Fibroblast of skin of right quadriceps (primary cell): ENCODE measurements around the gene ARHGAP31.

Experiments used
- DNase-seq: peaks from one replicate; pipeline ENCODE4 v3.0.0-alpha.2; 2013

The ARHGAP31 gene

DNA sequence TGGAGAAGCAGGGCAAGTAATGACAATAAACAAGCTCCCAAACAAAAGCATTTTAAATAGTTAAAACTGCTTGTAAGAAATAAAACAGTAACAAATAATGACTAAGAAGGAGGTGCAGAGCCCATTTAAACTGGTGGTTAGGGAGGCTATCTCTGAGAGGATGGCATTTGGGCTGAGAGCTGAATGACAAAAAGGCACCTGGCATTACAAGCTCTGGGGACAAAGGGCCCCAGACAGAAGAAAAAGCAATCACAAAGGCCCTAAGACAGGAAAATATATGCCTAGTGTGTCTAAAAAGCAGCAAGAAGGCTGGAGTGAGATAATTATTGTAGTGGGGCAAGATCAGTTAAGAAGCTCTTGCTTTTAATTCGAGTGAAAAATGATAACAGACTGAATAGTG, 159.6 kb downstream of the ARHGAP31 start:
- no peak for DNase-seq

DNA sequence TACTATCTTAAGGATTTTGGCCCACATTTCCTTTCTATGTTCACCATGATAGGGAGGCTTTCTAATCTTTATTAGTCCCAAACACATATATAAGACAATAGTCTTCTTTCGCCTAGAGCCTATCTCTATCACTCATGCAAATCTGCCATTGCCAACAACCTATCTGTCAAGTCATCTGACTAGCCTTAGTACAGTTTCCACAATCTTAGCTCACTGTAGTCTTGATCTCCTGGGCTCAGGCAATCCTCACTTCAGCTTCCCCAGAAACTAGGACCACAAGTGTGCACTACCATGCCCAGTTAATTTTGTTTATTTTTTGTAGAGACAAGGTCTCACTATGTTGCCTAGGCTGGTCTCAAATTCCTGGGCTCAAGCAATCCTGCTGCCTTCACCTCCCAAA, 162.3 kb downstream of the ARHGAP31 start:
- DNase-seq, result no peak

DNA sequence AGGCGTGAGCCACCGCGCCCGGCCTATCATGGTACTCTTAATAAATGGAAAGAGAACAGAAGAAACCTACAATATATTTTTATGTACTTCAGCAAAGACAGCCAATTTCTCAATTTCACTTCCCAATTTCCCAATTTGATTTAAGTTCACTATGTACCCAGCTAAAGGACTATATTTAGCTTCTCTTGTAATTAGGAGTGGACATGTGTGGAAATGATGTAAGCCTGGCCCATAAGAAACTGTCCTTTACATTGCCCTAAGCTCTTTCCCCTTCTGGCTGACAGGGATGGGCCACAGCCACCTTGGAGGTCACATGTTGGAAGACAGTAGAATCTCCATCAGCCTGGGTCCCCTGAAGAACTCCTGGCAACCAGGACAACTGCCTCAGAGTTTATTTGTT, 163.1 kb downstream of the ARHGAP31 start:
- no peak for DNase-seq

DNA sequence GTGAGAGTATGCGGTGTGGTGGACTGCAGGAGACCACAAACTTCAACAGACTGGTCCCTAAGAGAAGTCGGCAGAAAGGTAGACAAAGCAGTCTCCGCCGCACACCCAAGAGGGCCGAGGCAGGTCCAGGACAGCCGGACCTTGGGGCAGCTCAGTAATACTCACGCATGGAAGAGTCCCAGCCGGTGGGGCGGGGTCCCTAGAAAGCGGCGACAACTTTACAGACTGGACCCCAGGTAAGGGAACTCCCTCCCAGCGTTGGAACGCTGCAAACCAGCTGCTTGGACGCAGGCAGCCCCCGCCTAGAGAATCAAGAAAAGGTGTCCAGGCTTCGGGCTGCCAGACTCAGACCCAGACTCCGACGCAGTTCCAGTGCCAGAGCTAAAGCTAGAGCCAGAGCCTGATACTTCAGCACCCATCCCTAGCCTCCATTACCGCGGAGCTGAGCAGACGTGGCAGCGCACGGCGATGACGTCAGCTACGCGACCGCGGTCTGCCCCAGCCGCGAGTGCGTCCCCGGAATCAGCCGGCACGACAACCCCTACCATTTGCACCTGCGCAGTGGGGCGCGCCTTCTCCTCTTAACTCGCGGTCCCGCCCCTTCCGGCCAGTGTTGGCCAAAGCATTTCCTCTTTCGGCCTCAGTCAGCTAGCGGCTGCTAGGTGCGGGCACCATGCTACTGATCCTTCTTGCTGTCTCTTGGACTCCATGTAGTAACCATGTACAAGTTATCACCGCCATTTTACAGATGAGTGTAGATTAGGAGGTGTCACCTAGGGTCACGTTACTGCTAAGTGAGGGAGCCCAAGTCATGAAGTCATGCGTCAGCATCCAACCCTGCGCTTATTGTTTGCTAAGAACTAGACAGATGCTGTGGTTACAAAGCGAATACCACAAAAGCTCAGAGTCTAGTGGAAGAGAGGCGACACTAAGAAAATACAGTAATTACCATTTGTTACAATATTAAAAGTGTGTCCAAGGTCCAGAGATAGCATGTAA, 169.3 kb downstream of the ARHGAP31 start, which contains the start of gene TMEM39A:
TSS of gene TMEM39A (minus strand) at position 445 of the 999 bp plus-strand sequence. CDS start 1,541 bp downstream, outside the sequence.
- peak; percentile 98 for DNase-seq

DNA sequence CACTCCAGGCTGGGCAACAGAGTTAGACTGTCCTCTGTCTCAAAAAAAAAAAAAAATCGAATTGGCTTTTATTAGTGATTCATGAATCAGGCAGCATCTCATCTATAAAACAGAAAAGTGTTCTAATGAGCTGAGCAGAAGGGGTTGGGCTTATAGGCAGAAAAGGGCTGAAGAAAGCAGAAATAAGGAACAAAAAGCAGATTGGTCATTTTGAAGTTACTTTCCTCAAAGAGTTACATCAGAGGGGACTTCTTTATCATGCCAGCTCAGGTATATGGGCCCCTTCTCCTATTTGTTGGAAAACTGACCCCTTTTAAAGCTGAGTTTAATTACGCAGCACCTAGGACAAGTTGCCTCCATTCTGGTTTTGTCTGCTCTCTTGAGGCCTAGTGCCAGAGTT, 173.9 kb downstream of the ARHGAP31 start:
- no peak for DNase-seq

DNA sequence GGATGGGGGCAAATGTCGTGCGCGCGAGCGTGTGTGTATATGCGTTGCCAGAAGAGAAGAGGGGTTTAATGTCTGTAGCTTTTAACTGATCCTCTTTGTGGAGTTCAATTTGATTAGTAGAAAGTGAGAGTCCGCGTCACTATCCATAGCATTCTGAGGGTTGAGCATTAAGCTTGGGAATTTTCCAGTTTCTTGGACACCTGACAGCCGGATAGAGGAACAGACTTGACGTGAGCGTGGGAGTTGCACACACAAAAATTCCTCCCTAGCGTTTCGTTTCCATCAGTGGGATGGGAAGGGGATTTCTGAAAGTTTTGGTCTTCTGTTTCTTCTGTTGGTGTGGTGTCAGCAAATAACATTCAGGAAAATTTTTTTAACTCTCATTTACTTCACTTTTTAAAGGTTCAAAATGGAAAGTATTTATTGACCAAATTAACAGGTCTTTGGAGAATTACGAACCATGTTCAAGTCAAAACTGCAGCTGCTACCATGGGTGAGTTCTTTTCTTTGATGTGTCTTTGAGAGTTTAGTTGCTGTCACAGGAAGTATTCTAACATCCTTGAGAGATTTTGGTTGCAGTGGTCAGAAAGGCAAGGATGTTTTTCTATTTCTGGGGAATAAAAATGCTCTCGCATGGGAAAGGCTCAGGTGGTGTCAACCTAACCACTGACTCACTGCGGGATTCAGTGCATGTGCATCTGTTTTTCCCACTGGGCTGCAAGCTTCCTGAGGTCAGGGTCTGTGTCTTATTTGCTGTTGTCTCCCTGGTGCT, 175.4 kb downstream of the ARHGAP31 start:
- peak; percentile 24 for DNase-seq
